ENCODE results near the gene YWHAE. TPM values are rescaled to one million over a fixed set of nuclear protein-coding genes. Genes with fewer than 3 reads are reported as not detected.

YWHAE gene
- total RNA-seq, 1 experiment from 2014 or later, result 1,282 TPM

- Histone ChIP-seq H2BK15ac (ENCODE audit: low read depth, low read length) (no peak overlapping the region), H3T11ph (ENCODE audit: low read length) (no peak overlapping the region), H2AFZ (ENCODE audit: low read length) (no peak overlapping the region), H3K56ac (ENCODE audit: insufficient read length, low read depth, low read length) (no peak overlapping the region), H4K91ac (ENCODE audit: insufficient read length, low read depth, low read length) (no peak overlapping the region), H2AK5ac (ENCODE audit: insufficient read length, low read length) (no peak overlapping the region), H3K79me1 (ENCODE audit: insufficient read depth, low read depth, low read length, poor library complexity, severe bottlenecking) (no peaks in the 10 kb centered on the region), H3K79me2 (ENCODE audit: insufficient read depth, low read length) (peaks cover 3% of the 10 kb centered on the region; the same call in 1 of the 2 replicates), H3K14ac (ENCODE audit: insufficient read depth, low read length) (no peak overlapping the region), H2BK20ac (ENCODE audit: low read depth, low read length, poor library complexity, severe bottlenecking) (no peak overlapping the region), H2BK12ac (ENCODE audit: insufficient read length, low read depth, low read length) (no peak overlapping the region), H3K18ac (ENCODE audit: insufficient read length, low read depth, low read length) (no peak overlapping the region), H3K23ac (ENCODE audit: insufficient read length, low read depth, low read length) (no peak overlapping the region), H4K20me1 (ENCODE audit: control insufficient read depth, insufficient read depth, insufficient read length) (no peaks in the 10 kb centered on the region), H3K4me1 (ENCODE audit: insufficient read depth, low read length) (no peaks in the 10 kb centered on the region), H2BK120ac (ENCODE audit: low read depth, low read length, poor library complexity, severe bottlenecking) (no peak overlapping the region), H3K27ac (ENCODE audit: insufficient read length, low read depth, low read length) (no peak overlapping the region), H4K5ac (ENCODE audit: insufficient read length, low read depth, low read length) (no peak overlapping the region), H3K23me2 (ENCODE audit: insufficient read length, low read depth, low read length, poor library complexity, severe bottlenecking) (no peaks in the 10 kb centered on the region), H4K8ac (replicated peaks; ENCODE audit: insufficient read length, low read depth, low read length) (no peak overlapping the region), H3K4ac (ENCODE audit: low read depth, low read length) (no peak overlapping the region), H3K27me3 (ENCODE audit: insufficient read depth, low read length) (no peaks in the 10 kb centered on the region), H3K9me3 (ENCODE audit: control insufficient read depth, low read depth, low read length) (no peaks in the 10 kb centered on the region), H3K9ac (ENCODE audit: extremely low read depth, insufficient read length, low read length) (no peak overlapping the region), H3K4me2 (ENCODE audit: insufficient read depth, insufficient read length, low read length) (no peak overlapping the region), H2BK5ac (ENCODE audit: insufficient read length, low read length) (no peak overlapping the region)
- no peak overlapping the region for H3K27ac Mint-ChIP-seq
- no peaks in the 10 kb centered on the region for H3K4me1 Mint-ChIP-seq
- H3K27me3 Mint-ChIP-seq (ENCODE audit: low read depth), result no peaks in the 10 kb centered on the region
- no peak for TF ChIP-seq CTCF (conservative IDR thresholded peaks at IDR 0.05)
- H3K4me3 Mint-ChIP-seq, result no peak overlapping the region
- WGBS (ENCODE audit: extremely low coverage, insufficient read length, low lambda C conversion rate), result no CpG with 5 or more reads among the region's 11 CpGs
- H3K9me3 Mint-ChIP-seq, result no peaks in the 10 kb centered on the region
- DNase-seq, result no peak
- H3K36me3 Mint-ChIP-seq (ENCODE audit: insufficient read depth in 1 of 3, low read depth in 3 of 3), result peaks cover 27 to 59% (median 41%) of the 10 kb centered on the region in 3 experiments; a peak in 6 of 7 replicates
Measured at GRCh38 chr17:1421470-1421869, 21.4 kb upstream of the YWHAE start.

Data from H9 (cell line).